GM19099 (cell line): ENCODE measurements around the gene IGDCC3.

Experiments used
- POLR2A ChIP-seq: IDR thresholded peaks from 3 replicates; pipeline ENCODE4 v1.6.1; 2011; ENCODE audit warnings: low read depth; ENCODE audit not compliant: insufficient read length; ENCODE audit errors: extremely low read depth

The IGDCC3 gene

DNA sequence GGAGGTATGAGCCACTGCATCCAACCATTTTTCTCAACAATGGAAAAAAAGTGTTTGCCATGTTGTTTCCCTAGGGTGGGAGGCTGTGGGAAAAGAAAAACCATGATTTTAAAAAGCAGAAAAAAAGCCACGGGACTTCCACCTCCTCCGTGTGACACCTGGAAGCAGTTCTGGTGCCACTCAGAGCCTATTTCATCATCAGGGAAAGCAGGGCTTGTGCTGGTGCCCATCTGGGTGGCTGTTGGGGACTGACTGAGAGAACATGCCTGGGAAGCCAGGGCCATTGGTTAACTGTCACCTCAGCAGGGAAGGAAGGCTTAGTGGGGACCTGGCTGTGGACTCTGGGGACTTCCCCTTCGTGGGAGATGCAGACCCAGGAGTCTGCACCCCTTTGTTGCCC lies 66.0 kb downstream of the IGDCC3 start:
- TF ChIP-seq POLR2A: no peak

DNA sequence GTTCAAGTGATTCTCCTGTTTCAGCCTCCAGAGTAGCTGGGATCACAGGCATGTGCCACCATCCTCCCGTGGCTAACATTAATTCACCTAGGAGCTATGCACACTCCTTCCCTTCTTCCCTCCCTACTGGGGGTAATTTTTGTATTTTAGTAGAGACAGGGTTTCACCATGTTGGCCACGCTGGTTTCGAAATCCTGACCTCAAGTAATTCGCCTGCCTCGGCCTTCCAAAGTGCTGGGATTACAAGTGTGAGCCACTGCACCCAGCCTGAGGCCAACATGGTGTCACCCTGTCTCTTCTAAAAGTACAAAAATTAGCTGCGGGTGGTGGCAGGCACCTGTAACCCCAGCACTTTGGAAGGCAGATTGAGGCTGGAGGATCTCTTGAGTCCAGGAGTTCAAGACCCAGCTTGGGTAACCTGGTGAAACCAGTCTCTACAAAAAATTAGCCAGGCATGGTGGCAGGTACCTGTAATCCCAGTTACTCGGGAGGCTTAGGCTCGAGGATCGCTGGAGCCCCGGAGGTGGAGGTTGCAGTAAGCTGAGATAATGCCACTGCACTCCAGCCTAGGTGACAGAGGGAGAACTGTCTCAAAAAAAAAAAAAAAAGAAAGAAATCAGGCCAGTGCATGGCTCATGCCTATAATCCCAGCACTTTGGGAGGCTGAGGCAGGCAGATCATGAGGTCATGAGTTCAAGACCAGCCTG lies 67.2 kb downstream of the IGDCC3 start:
- TF ChIP-seq POLR2A: no peak

DNA sequence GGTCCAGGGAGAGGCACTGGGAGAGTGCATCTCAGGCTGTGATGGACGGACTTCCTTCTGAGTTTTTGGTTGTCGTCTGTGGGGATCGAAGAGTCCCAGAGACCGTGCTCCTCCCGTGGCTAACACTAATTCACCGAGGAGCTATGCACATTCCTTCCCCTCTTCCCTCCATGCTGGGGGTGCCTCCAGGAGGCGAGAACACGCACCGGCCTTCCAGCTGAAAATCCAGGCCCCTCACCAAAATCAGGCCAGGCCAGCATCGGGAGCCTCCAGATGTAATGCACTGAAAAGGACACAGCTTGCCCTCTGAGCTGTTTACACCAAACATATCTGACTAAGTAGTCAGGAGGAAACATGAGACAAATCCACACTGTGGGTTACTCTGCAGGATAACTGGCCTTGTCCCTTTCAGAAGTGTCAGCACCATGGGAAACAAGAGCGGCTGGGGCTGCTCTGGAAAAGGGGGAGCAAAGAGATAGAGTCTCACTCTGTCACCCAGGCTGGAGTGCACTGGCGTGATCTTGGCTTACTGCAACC lies 67.9 kb downstream of the IGDCC3 start:
- TF ChIP-seq POLR2A: no peak

DNA sequence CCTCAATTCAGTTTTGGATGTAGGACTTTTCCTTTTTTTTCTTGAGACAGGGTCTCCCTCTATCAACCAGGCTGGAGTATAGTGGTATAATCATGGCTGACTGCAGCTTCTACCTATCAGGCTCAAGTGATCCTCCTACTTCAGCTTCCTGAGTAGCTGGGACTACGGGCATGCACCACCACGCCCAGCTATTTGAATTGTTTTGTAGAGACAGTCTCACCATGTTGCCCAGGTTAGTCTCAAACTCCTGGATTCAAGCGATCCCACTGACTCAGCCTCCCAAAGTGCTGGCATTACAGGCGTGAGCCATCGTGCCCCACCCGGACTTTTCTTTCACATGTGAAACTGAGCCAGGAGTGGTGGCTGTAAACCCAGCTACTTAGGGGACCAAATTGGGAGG lies 69.8 kb downstream of the IGDCC3 start:
- no peak for TF ChIP-seq POLR2A

DNA sequence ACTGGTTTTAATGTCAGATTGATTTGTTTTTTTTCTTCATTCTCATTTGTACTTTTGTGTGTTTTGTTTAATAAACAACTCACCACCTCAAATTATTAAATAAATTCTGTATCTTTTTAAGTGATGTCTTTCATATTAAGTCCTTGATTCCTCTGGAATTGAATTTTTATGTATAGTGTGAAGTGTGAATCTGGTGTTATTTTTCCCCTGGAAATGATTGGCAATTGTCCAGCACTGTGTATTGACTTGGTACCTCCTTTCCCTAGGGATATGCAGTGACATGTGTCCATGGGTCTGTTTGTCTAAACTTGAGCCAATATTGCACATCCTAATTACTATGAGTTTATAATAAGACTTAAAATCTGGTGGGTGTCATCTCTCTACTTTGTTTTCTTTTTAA lies 71.3 kb downstream of the IGDCC3 start:
- TF ChIP-seq POLR2A: no peak

DNA sequence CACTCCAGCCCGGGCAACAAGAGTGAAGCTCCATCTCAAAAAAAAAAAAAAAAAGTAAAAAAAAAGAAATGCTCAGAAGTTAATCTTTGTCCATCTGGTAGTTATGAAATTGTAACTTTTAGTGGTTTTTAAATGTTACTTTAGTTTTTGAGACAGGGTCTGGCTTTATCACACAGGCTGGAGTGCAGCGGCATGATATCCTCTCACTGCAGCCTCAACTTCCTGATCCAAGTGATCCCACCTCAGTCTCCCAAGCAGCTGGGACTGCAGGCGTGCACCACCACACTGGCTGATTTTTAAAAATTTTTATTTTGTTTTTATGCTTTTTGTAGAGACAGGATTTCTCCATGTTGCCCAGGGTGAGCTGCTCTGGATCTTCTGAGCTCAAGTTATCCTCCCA lies 72.0 kb downstream of the IGDCC3 start:
- TF ChIP-seq POLR2A: no peak

DNA sequence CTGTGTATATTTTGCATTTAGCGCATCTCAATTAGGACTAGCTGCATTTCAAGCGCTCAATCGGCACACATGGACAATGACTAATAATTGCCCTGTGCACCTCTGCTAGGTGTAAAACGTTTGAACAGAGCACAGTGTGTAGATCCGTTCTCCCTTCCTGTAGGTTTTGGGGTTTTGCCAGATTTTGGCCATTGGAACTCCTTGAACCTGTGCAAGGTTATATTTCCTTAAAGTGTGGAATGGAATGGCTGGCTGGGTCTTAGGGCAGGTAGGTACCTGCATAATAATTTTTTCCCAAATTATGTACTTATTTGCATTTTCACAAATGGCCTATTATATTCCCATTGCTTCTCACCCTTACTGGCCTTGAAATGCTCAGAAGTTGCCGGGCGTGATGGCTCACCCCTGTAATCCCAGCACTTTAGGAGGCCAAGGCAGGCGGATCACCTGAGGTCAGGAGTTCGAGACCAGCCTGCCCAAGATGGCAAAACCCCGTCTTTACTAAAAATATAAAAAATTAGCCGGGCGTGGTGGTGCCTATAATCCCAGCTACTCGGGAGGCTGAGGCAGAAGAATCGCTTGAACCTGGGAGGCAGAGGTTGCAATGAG lies 72.5 kb downstream of the IGDCC3 start:
- peak; percentile 32 for TF ChIP-seq POLR2A

DNA sequence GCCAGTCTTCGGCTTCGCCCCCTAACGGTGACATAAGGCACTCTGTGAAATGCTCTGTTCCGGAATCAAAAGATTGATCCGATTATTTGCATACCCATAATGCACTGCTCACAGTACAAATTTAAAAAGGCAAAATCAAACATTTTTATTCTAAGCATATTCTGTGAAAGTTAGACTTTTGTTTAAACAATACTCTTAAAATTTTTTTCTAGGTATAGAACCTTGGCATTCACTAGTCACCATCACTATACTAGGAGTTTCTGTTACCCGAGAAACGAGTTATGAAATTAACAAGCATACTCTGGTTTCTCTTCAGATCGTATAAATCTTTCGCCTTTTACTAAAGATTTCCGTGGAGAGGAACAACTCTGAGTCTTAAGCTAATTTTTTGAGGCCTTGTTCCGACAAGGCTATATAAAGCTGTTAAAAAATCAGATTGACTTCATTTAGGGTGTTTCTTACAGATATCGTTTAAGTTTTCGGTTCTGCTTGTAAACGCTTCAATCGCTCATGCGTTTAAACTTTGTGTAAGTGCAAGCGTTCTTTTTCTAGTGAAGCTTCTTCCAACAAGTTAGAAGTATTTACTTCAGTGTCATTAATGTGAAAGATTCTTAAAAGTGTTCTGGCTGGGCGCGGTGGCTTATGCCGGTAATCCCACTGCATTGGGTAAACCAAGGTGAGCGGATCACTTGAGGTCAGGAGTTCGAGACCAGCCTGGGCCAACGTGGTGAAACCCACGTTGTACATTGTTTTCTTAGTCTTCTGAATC lies 73.2 kb downstream of the IGDCC3 start, which contains the start of gene RNU5B-1:
Gene RNU5B-1, plus strand, starts transcription at position 297 of the 769 bp plus-strand sequence.
- peak; percentile 99 for TF ChIP-seq POLR2A

DNA sequence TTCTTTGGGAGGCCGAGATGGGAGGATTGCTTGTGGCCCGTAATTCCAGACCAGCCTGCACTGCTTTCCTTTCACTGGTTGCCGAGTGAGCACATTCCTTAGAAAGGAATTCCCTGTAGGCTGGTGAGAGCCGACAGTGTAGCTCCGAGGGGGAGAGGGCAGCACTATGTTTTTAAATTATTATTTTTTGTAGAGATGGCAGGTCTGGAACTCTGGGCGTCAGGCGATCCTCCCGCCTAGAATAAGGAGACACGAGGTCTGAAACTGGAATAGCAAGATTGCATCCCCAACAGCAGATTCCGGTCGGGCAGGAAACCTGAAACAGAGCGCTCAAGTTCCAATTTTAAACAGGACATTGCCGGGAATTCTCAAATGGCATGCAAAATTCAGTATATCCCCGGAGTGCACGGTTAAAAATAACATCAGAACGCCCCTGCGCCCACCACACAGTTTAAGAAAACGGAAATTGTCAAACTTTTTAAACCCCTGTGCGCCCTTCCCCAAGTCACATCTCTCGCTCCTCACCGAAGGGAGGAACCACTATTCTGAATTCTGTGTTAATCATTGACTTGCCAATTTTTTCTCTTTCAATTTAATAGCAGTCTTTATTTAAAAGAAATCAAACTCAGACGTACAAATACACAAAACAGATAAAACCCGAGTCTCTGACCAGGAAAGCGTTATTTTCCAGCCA lies 74.0 kb downstream of the IGDCC3 start:
- TF ChIP-seq POLR2A: no peak

DNA sequence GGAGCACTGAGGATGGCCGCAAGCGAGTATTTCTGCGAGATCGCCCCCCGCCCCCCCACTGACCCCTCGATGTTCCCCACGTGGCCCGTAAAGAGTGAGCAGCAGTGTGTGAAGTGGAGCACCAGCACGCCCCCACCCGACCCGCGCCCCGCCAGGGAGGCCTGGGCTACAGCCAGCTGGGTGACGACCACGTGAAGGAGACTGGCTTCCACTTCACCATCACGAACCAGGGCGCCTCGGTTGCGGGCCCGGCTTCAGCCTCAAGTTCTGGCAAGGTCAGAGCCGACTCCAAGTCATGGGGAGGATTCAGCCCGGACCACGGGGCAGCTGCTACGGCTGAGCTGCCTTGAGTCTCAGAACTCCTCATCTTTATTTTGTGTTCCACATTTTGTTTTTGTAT lies 75.7 kb downstream of the IGDCC3 start:
- no peak for TF ChIP-seq POLR2A

DNA sequence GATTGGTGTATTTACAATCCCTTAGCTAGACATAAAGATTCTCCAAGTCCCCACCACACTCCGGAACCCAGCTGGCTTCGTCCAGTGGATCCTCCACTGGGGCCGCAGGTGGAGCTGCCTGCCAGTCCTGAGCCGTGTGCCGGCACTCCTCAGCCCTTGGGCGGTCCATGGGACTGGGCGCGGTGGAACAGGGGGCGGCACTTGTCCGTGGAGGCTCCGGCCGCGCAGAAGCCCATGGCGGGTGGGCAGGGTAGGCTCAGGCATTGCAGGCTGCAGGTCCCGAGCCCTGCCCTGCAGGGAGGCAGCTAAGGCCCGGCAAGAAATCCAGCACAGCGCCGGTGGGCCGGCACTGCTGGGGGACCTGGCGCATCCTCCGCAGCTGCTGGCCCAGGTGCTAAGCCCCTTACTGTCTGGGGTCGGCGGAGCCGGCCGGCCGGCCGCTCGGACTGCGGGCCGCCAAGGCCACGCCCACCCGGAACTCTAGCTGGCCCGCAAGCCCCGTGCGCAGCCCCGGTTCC lies 76.8 kb downstream of the IGDCC3 start:
- no peak for TF ChIP-seq POLR2A

DNA sequence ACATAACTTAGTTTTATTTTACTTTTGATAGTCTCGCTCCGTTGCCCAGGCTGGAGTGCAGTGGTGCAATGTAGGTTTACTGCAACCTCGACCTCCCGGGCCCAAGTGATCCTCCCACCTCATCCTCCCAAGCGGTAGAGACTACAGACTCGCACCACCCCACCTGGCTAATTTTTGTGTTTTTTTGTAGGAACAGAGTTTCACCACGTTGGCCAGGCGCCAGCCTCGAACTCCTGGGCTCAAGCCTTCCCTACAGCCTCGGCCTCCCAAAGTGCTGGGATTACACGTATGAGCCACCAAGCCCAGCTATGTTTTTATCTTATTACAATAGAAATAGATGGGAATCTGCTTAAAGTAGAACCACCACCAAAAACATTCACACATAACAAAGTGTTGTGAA lies 79.1 kb downstream of the IGDCC3 start:
- no peak for TF ChIP-seq POLR2A

DNA sequence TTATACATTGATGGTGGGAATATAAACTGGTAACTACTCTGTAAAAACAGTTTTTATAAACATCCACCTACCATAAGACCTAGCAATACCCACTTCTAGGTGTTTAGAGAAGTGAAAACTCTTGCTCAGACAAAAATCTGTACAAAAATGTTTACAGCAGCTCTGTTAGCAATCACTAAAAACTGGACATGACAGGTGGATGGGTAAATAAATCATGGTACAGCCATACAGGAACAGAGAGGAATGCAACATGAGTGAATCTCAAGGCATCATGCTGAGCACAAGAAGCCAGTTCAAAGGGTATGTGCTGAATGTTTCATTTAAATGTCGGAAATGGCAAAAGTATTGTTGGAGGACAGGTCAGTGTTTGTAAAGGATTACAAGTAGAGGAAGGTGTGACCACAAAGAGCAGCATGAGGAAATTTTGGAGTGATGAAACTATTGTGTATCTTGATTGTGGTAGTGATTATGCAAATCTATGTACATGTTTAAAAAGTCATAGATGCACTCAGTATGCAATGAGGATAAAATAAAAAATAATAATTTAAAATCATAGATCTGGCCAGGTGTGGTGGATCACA lies 84.8 kb downstream of the IGDCC3 start:
- TF ChIP-seq POLR2A: no peak

DNA sequence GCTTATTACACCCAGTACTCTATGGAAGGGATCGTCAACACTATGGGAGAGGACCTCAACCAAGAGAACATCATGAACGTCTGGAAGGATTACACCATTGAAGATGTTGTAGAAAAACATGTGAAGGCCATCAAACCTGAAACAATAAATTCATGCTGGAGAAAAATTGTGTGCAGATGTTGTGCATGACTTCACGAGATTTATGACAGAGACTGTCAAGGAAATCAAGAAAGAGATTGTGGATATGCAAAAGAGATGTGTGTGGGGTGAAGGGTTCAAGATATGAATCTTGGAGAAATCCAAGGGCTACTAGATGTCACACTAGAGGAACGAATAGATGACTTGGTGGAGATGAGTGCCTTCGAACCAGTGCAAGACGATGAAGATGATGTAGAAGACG lies 87.6 kb downstream of the IGDCC3 start:
- no peak for TF ChIP-seq POLR2A
